ENCODE measurements around the gene PTGR1. TPM values are rescaled to one million over a fixed set of nuclear protein-coding genes. Genes with fewer than 3 reads are reported as not detected.

Gene PTGR1
- total and polyA plus RNA-seq, 2 experiments from 2014 or later, result 19.1 to 24.7 TPM

- Mint-ChIP-seq H3K27ac (peak overlapping the region; percentile 94), H3K27me3 (ENCODE audit: insufficient read depth, low read depth, poor library complexity) (peaks cover 10% of the 10 kb centered on the region), H3K4me1 (peaks cover 61% of the 10 kb centered on the region), H3K9me3 (peaks cover 8% of the 10 kb centered on the region; the same call in 1 of the 3 replicates), H3K36me3 (ENCODE audit: low read depth) (peaks cover 50% of the 10 kb centered on the region), H3K4me3 (peak overlapping the region; percentile 40)
- Histone ChIP-seq H3K27ac (ENCODE audit: low read depth) (peak overlapping the region; percentile 89), H3K4me1 (ENCODE audit: insufficient read depth) (peaks cover 56% of the 10 kb centered on the region), H2AFZ (no peak overlapping the region), H4K20me1 (replicated peaks; ENCODE audit: insufficient read depth) (no peaks in the 10 kb centered on the region), H3K36me3 (ENCODE audit: insufficient read depth) (peaks cover 20% of the 10 kb centered on the region), H3K4me3 (peak overlapping the region; percentile 21; the same call in 1 of the 2 replicates), H3F3A (replicated peaks; ENCODE audit: low read depth) (peaks cover 27% of the 10 kb centered on the region), H3K79me2 (replicated peaks; ENCODE audit: insufficient read depth) (peaks cover 54% of the 10 kb centered on the region), H3K9me2 (ENCODE audit: insufficient read depth) (no peaks in the 10 kb centered on the region), H3K27me3 (ENCODE audit: insufficient read depth) (no peaks in the 10 kb centered on the region), H3K4me2 (peak overlapping the region; percentile 54)
- DNase-seq (ENCODE audit: low spot score) (no peak), ATAC-seq (no peak)
- no peak for TF ChIP-seq STAT1 (IDR thresholded peaks at IDR 0.05; ENCODE audit: unreplicated experiment)
- no peak for TF ChIP-seq REST (IDR thresholded peaks at IDR 0.05; ENCODE audit: unreplicated experiment)
- TF ChIP-seq JUNB (IDR thresholded peaks at IDR 0.05; ENCODE audit: unreplicated experiment), result no peak
- TF ChIP-seq ETS1 (IDR thresholded peaks at IDR 0.05), result no peak
Observed at GRCh38 chr9:111527347-111527746, 72.1 kb downstream of the PTGR1 start.

- Histone ChIP-seq H2AFZ (peak within 1 kb of the TSS; percentile 78), H4K20me1 (replicated peaks; ENCODE audit: insufficient read depth) (no peaks in the 10 kb centered on the region), H3K27me3 (ENCODE audit: insufficient read depth) (no peaks in the 10 kb centered on the region), H3K27ac (ENCODE audit: low read depth) (no peak within 1 kb of the TSS), H3K9me2 (ENCODE audit: insufficient read depth) (no peaks in the 10 kb centered on the region), H3F3A (replicated peaks; ENCODE audit: low read depth) (peaks cover 27% of the 10 kb centered on the region), H3K4me3 (peak within 1 kb of the TSS; percentile 83), H3K79me2 (replicated peaks; ENCODE audit: insufficient read depth) (peaks cover 35% of the 10 kb centered on the region), H3K4me2 (peak within 1 kb of the TSS; percentile 97), H3K36me3 (ENCODE audit: insufficient read depth) (peaks cover 10% of the 10 kb centered on the region), H3K4me1 (ENCODE audit: insufficient read depth) (peaks cover 46% of the 10 kb centered on the region)
- DNase-seq (ENCODE audit: low spot score), result peak; percentile 94
- ATAC-seq, result peak; percentile 81
- peaks cover 58% of the 10 kb centered on the region for H3K4me1 Mint-ChIP-seq
- H3K4me3 Mint-ChIP-seq, result peak within 1 kb of the TSS; percentile 96
- no peaks in the 10 kb centered on the region for H3K9me3 Mint-ChIP-seq
- H3K36me3 Mint-ChIP-seq (ENCODE audit: low read depth), result peaks cover 30% of the 10 kb centered on the region
- H3K27ac Mint-ChIP-seq, result peak within 1 kb of the TSS; percentile 95
- peaks cover 13% of the 10 kb centered on the region for H3K27me3 Mint-ChIP-seq (ENCODE audit: insufficient read depth, low read depth, poor library complexity)
- peak; percentile 83 for TF ChIP-seq CREB1 (CRISPR knock-in tag; IDR thresholded peaks at IDR 0.05; ENCODE audit: low read depth)
- no peak for TF ChIP-seq ZNF462 (CRISPR knock-in tag; IDR thresholded peaks at IDR 0.05)
- no peak for TF ChIP-seq ETS1 (IDR thresholded peaks at IDR 0.05)
Observed at GRCh38 chr9:111525056-111525977, 74.1 kb downstream of the PTGR1 start, which contains the start of gene ZNF483. ZNF483 (plus strand) TSS chr9:111525179; CDS start chr9:111527396, 2,217 bp downstream.

All from GM23338 (cell line).